Lung (tissue), 12 donors: ENCODE data around the gene INPP4A. TPM values are rescaled to one million over a fixed set of nuclear protein-coding genes. Genes with fewer than 3 reads are reported as not detected.

ENCODE experiments used
- ATAC-seq: fragments of 200-7000 bp; cut with Tn5 transposase; one replicate; pipeline ENCODE4 v1.9.1; 2020; ENCODE audit warnings: moderate number of reproducible peaks; ENCODE audit not compliant: insufficient read depth, low FRiP score
- DNase-seq, 3 donors: peaks; one replicate each; pipeline ENCODE4 v3.0.0-alpha.2; 2013 to 2017
- H3K27ac ChIP-seq, 2 donors: one replicate each; pipeline ENCODE4 v1.5.1; 2013; ENCODE audit warnings: mild to moderate bottlenecking in 2 of 2, moderate library complexity in 2 of 2, control low read depth in 1 of 2, inconsistent platforms in 1 of 2, low read depth in 1 of 2, low read length in 1 of 2
- H3K27me3 ChIP-seq, 3 donors: one replicate each; pipeline ENCODE4 v1.5.1; 2013; ENCODE audit warnings: low read length in 2 of 3; ENCODE audit not compliant: control insufficient read depth in 3 of 3, insufficient read depth in 3 of 3
- H3K36me3 ChIP-seq, 4 donors: one replicate each; pipeline ENCODE4 v1.5.1; 2013; ENCODE audit warnings: low read length in 4 of 4, mild to moderate bottlenecking in 1 of 4, moderate library complexity in 1 of 4; ENCODE audit not compliant: control insufficient read depth in 4 of 4, insufficient read depth in 4 of 4
- H3K4me1 ChIP-seq, 5 donors: one replicate each; pipeline ENCODE4 v1.5.1; 2013; ENCODE audit warnings: low read length in 5 of 5, mild to moderate bottlenecking in 2 of 5, moderate library complexity in 1 of 5; ENCODE audit not compliant: control insufficient read depth in 5 of 5, insufficient read depth in 5 of 5
- H3K4me3 ChIP-seq: one replicate; pipeline ENCODE4 v1.5.1; 2013; ENCODE audit warnings: mild to moderate bottlenecking, control low read depth, moderate library complexity
- H3K9ac ChIP-seq, 2 donors: one replicate each; pipeline ENCODE4 v1.5.1; 2013; ENCODE audit warnings: low read length in 2 of 2, control low read depth in 1 of 2; ENCODE audit not compliant: insufficient read depth in 1 of 2
- H3K9me3 ChIP-seq, 4 donors: one replicate each; pipeline ENCODE4 v1.5.1; 2013; ENCODE audit warnings: low read length in 3 of 4, mild to moderate bottlenecking in 1 of 4, moderate library complexity in 1 of 4; ENCODE audit not compliant: control insufficient read depth in 4 of 4, insufficient read depth in 3 of 4
- WGBS, 2 donors: extraction: QIAGEN DNeasy Blood & Tissue Kit; methylation state at CpG; one replicate each; pipeline ENCODE4 v1.1.7; 2013; 5-methylcytosine and 5-hydroxymethylcytosine counted together
- polyA plus RNA-seq, 2 donors: library from polyadenylated mRNA; stranded (reverse); fragments of 200-250 nt; gene quantifications; one replicate each; pipeline ENCODE4 v1.2.1, GENCODE V29; 2013
- total RNA-seq, 2 donors: library from RNA; depleted of rRNA in 1 of 2; stranded (reverse); fragments of >200 nt in 1 of 2; gene quantifications; one replicate each; pipeline ENCODE4 v1.2.1, GENCODE V29; 2014 to 2021
- TF ChIP-seq, protein P1 (sequence below): IDR thresholded peaks from 2 replicates; pipeline ENCODE4 v1.5.1; 2012; ENCODE audit warnings: mild to moderate bottlenecking; ENCODE audit errors: control extremely low read depth, extremely low read depth
- donor health status: control.
- donor health status: control.
- donor health status: Bipolar disorder and iron deficiency.
- donor health status: healthy.
- donor health status: DM: yes; HTN: yes; CAD: no.

INPP4A gene
- total and polyA plus RNA-seq, 4 donors = 8.0 to 43.3 (median 19.8) TPM

DNA sequence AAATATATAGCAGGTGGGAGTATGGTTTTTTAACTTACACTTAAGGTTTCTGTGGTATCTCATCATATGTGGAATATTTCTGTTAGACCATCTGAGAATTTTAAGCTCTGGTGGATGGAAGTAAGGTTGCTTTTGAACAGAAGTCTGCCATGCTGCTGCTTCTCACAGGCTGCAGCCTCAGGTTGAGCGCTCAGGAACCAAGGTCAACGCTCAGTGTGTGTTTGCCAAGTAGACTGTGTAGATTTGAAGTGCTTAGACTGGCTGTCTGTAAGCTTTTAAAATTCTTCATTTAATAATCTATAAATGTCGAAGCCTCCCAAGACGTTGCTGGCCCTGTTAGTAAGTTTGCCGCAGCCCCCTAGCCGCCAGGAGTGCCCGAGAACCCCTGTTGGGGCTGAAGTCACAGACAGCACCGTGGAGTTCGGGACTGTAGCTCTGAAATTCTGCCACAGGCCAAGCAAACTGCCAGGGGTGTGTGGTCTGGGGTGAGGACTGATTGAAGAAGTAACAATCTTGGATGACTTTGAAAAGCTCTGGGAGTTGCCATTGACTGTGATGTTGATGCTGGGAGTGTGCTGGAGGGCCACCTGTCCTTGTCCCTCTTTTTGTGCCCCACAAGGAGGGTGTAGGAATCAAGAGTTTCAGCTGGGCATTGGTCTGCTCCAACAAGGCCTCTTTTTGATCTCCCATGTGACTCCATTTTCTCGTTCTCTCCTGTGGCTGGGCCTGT, 26.9 kb downstream of the INPP4A start:
- 89 to 94% methylated on average over 10 of the region's 10 CpGs for WGBS, 2 donors
- H3K36me3 ChIP-seq = peaks cover 0 to 1% (median 0%) of the 10 kb centered on the region in 4 donors
- DNase-seq (no peak), ATAC-seq (no peak)
- no peaks in the 10 kb centered on the region for H3K9me3 ChIP-seq
- peaks cover under 1 to 36% (median 6%) of the 10 kb centered on the region in 5 donors for H3K4me1 ChIP-seq
- H3K4me3 ChIP-seq = no peak overlapping the region
- H3K9ac ChIP-seq = no peak overlapping the region
- no peak overlapping the region for H3K27ac ChIP-seq
- H3K27me3 ChIP-seq = no peaks in the 10 kb centered on the region
- TF ChIP-seq, protein P1, sequence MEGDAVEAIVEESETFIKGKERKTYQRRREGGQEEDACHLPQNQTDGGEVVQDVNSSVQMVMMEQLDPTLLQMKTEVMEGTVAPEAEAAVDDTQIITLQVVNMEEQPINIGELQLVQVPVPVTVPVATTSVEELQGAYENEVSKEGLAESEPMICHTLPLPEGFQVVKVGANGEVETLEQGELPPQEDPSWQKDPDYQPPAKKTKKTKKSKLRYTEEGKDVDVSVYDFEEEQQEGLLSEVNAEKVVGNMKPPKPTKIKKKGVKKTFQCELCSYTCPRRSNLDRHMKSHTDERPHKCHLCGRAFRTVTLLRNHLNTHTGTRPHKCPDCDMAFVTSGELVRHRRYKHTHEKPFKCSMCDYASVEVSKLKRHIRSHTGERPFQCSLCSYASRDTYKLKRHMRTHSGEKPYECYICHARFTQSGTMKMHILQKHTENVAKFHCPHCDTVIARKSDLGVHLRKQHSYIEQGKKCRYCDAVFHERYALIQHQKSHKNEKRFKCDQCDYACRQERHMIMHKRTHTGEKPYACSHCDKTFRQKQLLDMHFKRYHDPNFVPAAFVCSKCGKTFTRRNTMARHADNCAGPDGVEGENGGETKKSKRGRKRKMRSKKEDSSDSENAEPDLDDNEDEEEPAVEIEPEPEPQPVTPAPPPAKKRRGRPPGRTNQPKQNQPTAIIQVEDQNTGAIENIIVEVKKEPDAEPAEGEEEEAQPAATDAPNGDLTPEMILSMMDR = no peak

- no peak for ATAC-seq
- Histone ChIP-seq H3K4me1 (peaks cover 0 to 39% (median 7%) of the 10 kb centered on the region in 5 donors), H3K9ac (no peak overlapping the region), H3K27ac (no peak overlapping the region), H3K4me3 (no peak overlapping the region), H3K27me3 (no peaks in the 10 kb centered on the region), H3K36me3 (peaks cover 0 to 1% (median 0%) of the 10 kb centered on the region in 4 donors), H3K9me3 (no peaks in the 10 kb centered on the region)
- 83 to 89% methylated on average over 5 of the region's 5 CpGs for WGBS, 2 donors
- TF ChIP-seq, protein P1 = no peak
- no peak for DNase-seq
Observed at GRCh38 chr2:98472132-98472650, 27.5 kb downstream of the INPP4A start.

DNA sequence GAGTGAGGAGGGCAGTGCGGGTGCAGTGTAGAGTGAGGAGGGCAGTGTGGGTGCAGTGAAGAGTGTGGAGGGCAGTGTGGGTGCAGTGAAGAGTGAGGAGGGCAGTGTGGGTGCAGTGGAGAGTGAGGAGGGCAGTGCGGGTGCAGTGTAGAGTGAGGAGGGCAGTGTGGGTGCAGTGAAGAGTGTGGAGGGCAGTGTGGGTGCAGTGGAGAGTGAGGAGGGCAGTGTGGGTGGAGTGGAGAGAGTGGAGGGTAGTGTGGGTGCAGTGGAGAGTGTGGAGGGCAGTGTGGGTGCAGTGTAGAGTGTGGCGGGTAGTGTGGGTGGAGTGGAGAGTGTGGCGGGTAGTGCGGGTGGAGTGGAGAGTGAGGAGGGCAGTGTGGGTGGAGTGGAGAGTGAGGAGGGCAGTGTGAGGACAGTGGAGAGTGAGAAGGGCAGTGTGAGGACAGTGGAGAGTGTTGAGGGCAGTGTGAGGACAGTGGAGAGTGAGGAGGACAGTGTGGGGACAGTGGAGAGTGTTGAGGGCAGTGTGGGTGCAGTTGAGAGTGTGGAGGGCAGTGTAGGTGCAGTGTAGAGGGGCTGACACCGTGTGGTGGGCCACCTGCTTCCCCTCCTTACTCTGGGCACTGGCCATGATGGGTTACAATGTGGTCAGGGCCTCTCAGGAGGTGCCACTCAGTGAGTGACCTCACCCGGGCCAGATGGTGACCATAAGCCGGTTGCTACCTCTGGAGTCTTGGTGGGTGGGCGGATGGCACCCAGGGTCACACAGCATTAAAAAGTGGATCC, 28.5 kb downstream of the INPP4A start:
- H3K9me3 ChIP-seq = no peaks in the 10 kb centered on the region
- H3K27me3 ChIP-seq = no peaks in the 10 kb centered on the region
- WGBS, 2 donors = 77 to 89% methylated on average over 9 of the region's 9 CpGs
- ATAC-seq (no peak), DNase-seq (no peak)
- H3K36me3 ChIP-seq = peaks cover 0 to 1% (median 0%) of the 10 kb centered on the region in 4 donors
- H3K9ac ChIP-seq = no peak overlapping the region
- peaks cover 3 to 44% (median 7%) of the 10 kb centered on the region in 5 donors for H3K4me1 ChIP-seq
- no peak overlapping the region for H3K4me3 ChIP-seq
- no peak overlapping the region for H3K27ac ChIP-seq
- TF ChIP-seq, protein P1 = no peak
